Endothelial cell of umbilical vein (primary cell): ENCODE measurements around the gene GABBR2. TPM values are rescaled to one million over a fixed set of nuclear protein-coding genes. Genes with fewer than 3 reads are reported as not detected.

Experiments used
- BruUV-seq: library from RNA; stranded (reverse); fragments of 400-500 nt; replicated peaks from 2 replicates; lab custom pipeline; 2021; lab: Mats Ljungman, UMichigan
- CTCF ChIA-PET: fragments of 300-600, 350-600 bp; sonication (Branson Sonifier 250); formaldehyde crosslinking; loops from one replicate; lab custom pipeline; 2021; ENCODE audit warnings: antibody characterized with exemption, inconsistent platforms; lab: Charles Lee
- POLR2A ChIA-PET: fragments of 300-600, 350-600 bp; sonication (Branson Sonifier 250); formaldehyde crosslinking; loops from one replicate; lab custom pipeline; 2021; ENCODE audit warnings: antibody characterized with exemption, inconsistent platforms; lab: Charles Lee
- DNase-seq: peaks from one replicate; pipeline ENCODE4 v3.0.0-alpha.2; 2011; ENCODE audit warnings: low read depth, low spot score
- FAIRE-seq: peaks from 2 replicates; lab custom pipeline; 2011; peaks lifted over from hg19 to GRCh38; lab: Jason Lieb, UNC
- H2AFZ ChIP-seq: 2 replicates; pipeline ENCODE4 v1.6.0; 2012; ENCODE audit warnings: low read depth, low read length, control low read depth, inconsistent platforms
- H3K27ac ChIP-seq: 2 replicates; pipeline ENCODE4 v1.5.1; 2011; ENCODE audit warnings: low read depth, mild to moderate bottlenecking, control low read depth, low read length, moderate library complexity; ENCODE audit not compliant: insufficient read depth
- H3K27me3 ChIP-seq, 2 experiments: 2 replicates each; pipeline versions ENCODE4 v1.6.0 to v1.6.1; 2011; ENCODE audit warnings: low read length in 2 of 2, mixed read lengths in 1 of 2; ENCODE audit not compliant: control insufficient read depth in 2 of 2, insufficient read depth in 2 of 2
- H3K36me3 ChIP-seq, 2 experiments: 2 replicates in 1 of 2; 3 replicates in 1 of 2; pipeline ENCODE4 v1.5.1; 2011; ENCODE audit warnings: low read length in 2 of 2, mild to moderate bottlenecking in 1 of 2, moderate library complexity in 1 of 2; ENCODE audit not compliant: control insufficient read depth in 2 of 2, insufficient read depth in 2 of 2; ENCODE audit errors: extremely low read depth in 1 of 2
- H3K4me1 ChIP-seq: 3 replicates; pipeline ENCODE4 v1.5.1; 2011; ENCODE audit warnings: mild to moderate bottlenecking, low read length; ENCODE audit not compliant: control insufficient read depth, insufficient read depth; ENCODE audit errors: extremely low read depth
- H3K4me2 ChIP-seq: 2 replicates; pipeline ENCODE4 v1.6.1; 2011; ENCODE audit warnings: low read length, control low read depth, mixed read lengths; ENCODE audit not compliant: insufficient read depth
- H3K4me3 ChIP-seq, 3 experiments: fragments of 200-600 bp in 1 of 3; sonication (generic), shearing (Covaris generic) in 1 of 3; replicated peaks in 1 of 3; 2 replicates each; pipeline ENCODE4 v1.5.1; 2011 to 2016; ENCODE audit warnings: control low read depth in 3 of 3, low read length in 3 of 3, mild to moderate bottlenecking in 2 of 3, inconsistent platforms in 1 of 3, low read depth in 1 of 3, moderate library complexity in 1 of 3; ENCODE audit not compliant: insufficient read depth in 1 of 3
- H3K79me2 ChIP-seq: 2 replicates; pipeline ENCODE4 v1.6.0; 2012; ENCODE audit warnings: low read length, inconsistent platforms; ENCODE audit not compliant: control insufficient read depth, insufficient read depth
- H3K9ac ChIP-seq: replicated peaks from 2 replicates; pipeline ENCODE3; 2011; ENCODE audit warnings: low read length, control low read depth; ENCODE audit not compliant: insufficient read depth; ENCODE audit errors: extremely low read depth
- H3K9me1 ChIP-seq: replicated peaks from 3 replicates; pipeline ENCODE4 v1.6.0; 2011; ENCODE audit warnings: mild to moderate bottlenecking, low read length; ENCODE audit not compliant: control insufficient read depth, insufficient read depth; ENCODE audit errors: extremely low read depth
- H3K9me3 ChIP-seq: replicated peaks from 2 replicates; pipeline ENCODE4 v1.5.1; 2012; ENCODE audit warnings: low read length, inconsistent platforms; ENCODE audit not compliant: control insufficient read depth, insufficient read depth
- H4K20me1 ChIP-seq: replicated peaks from 2 replicates; pipeline ENCODE3; 2011; ENCODE audit warnings: mild to moderate bottlenecking, low read length; ENCODE audit not compliant: control insufficient read depth, insufficient read depth; ENCODE audit errors: extremely low read depth
- CTCF ChIP-seq, 2 donors: IDR thresholded peaks; 1 replicate in 1 of 2; 2 replicates in 1 of 2; pipeline ENCODE4 v1.5.1; 2011; ENCODE audit warnings: low read length in 2 of 2, mild to moderate bottlenecking in 2 of 2, moderate library complexity in 2 of 2, control low read depth in 1 of 2, inconsistent platforms in 1 of 2, low read depth in 1 of 2; ENCODE audit not compliant: insufficient read depth in 1 of 2; ENCODE audit errors: extremely low read depth in 1 of 2
- EZH2 ChIP-seq: IDR thresholded peaks from 2 replicates; pipeline ENCODE4 v1.6.1; 2012; ENCODE audit warnings: borderline replicate concordance, low read depth, mild to moderate bottlenecking, moderate library complexity, low read length, inconsistent platforms; ENCODE audit not compliant: severe bottlenecking
- FOS ChIP-seq: IDR thresholded peaks from 2 replicates; pipeline ENCODE4 v1.6.1; 2011; ENCODE audit warnings: mild to moderate bottlenecking, low read length, moderate library complexity, borderline replicate concordance; ENCODE audit not compliant: insufficient read depth
- GATA2 ChIP-seq: IDR thresholded peaks from 2 replicates; pipeline ENCODE4 v1.7.0; 2011; ENCODE audit warnings: low read depth, mild to moderate bottlenecking, moderate library complexity, mixed read lengths, low read length; ENCODE audit not compliant: insufficient read length, insufficient read depth
- JUN ChIP-seq: IDR thresholded peaks from 2 replicates; pipeline ENCODE4 v1.6.1; 2011; ENCODE audit warnings: borderline replicate concordance, low read depth; ENCODE audit not compliant: insufficient read length, insufficient read depth
- MAX ChIP-seq: IDR thresholded peaks from 2 replicates; pipeline ENCODE4 v1.6.1; 2011; ENCODE audit not compliant: insufficient read depth, insufficient read length
- MYC ChIP-seq: IDR thresholded peaks from one replicate; pipeline ENCODE4 v1.6.1; 2011; ENCODE audit warnings: mild to moderate bottlenecking, low read depth, low read length
- POLR2A ChIP-seq: IDR thresholded peaks from 2 replicates; pipeline ENCODE4 v1.6.1; 2012; ENCODE audit warnings: low read depth, mild to moderate bottlenecking, control low read depth, low read length
- POLR2AphosphoS5 ChIP-seq: IDR thresholded peaks from 2 replicates; pipeline ENCODE4 v1.6.1; 2012; ENCODE audit warnings: low read depth, mild to moderate bottlenecking, control low read depth, low read length, moderate library complexity; ENCODE audit not compliant: insufficient read depth
- dilution Hi-C: fragments of 300-500 bp; cut with MboI; formaldehyde crosslinking; loops from one replicate; pipeline ENCODE4 v1.15.0; 2019; ENCODE audit warnings: low sequenced_read_pairs; ENCODE audit not compliant: extremely low pct_ligation_motif_present
- intact Hi-C: fragments of 100-400 bp; cut with micrococcal nuclease; formaldehyde crosslinking; loops from one replicate; pipeline ENCODE4 v1.10.0; 2022
- polyA plus RNA-seq, 4 experiments: library from polyadenylated mRNA; depleted of rRNA in 3 of 4; stranded (reverse) in 3 of 4; unstranded in 1 of 4; fragments of >200 nt; gene quantifications; 2 replicates each; pipeline versions ENCODE4 v1.2.1 to v1.2.3, GENCODE V29; 2011 to 2012; ENCODE audit warnings: missing spikeins in 1 of 4
- total RNA-seq: library from RNA; stranded (reverse); gene quantifications from 2 replicates; pipeline ENCODE4 v1.2.3, GENCODE V29; 2021

Gene GABBR2
- total and polyA plus RNA-seq, 2 donors (not counting 3 experiments of a cell fraction or from before 2014, with no cell fraction given), result 1.1 to 9.2 TPM

- FAIRE-seq (no peak), DNase-seq (no peak)
- H2AFZ ChIP-seq, result no peak overlapping the region
- intact Hi-C loops, result no loop called here
- H3K27me3 ChIP-seq, result peaks cover 3 to 10% of the 10 kb centered on the region in 2 experiments
- no peaks in the 10 kb centered on the region for H3K9me1 ChIP-seq
- ChIA-PET POLR2A (no interaction called here), CTCF (interaction anchor here (0.6 to 1.6 kb wide), 4 partner anchors 16 to 504 kb away, joined by 3 to 6 read pairs (median 4); partner anchors contain the start of gene TRIM14)
- H3K27ac ChIP-seq, result no peak overlapping the region
- H4K20me1 ChIP-seq, result no peaks in the 10 kb centered on the region
- TF ChIP-seq JUN (no peak), MYC (no peak), FOS (no peak), POLR2AphosphoS5 (no peak), EZH2 (no peak), CTCF (IDR thresholded peaks at IDR 0.05; ENCODE audit: extremely low read depth in 1 of 2, insufficient read depth in 1 of 2, low read depth in 1 of 2, low read length in 2 of 2) (no peak), GATA2 (no peak), POLR2A (no peak), MAX (no peak)
- no peak overlapping the region for H3K9ac ChIP-seq
- no peaks in the 10 kb centered on the region for H3K4me1 ChIP-seq
- H3K79me2 ChIP-seq, result no peaks in the 10 kb centered on the region
- no peaks in the 10 kb centered on the region for H3K36me3 ChIP-seq
- no peaks in the 10 kb centered on the region for H3K9me3 ChIP-seq
- H3K4me2 ChIP-seq, result no peak overlapping the region
- dilution Hi-C loops, result no loop called here
- no TSS peak for BruUV-seq
- H3K4me3 ChIP-seq, result no peak overlapping the region
These were observed 436.7 kb downstream of the GABBR2 start for GRCh38 chr9:98272083-98272482.
